Amniotic stem cell (primary cell): ENCODE results near the gene FAT1.
A peak's percentile ranks its signal among the peaks of the same experiment; 100 is the strongest.

Experiments used
- DNase-seq: peaks from one replicate; lab custom pipeline; 2025; lab: John Stamatoyannopoulos, UW

The FAT1 gene

GRCh38 chr4:186658657-186659056 lies 65.0 kb downstream of the FAT1 start:
- no peak for DNase-seq

DNA sequence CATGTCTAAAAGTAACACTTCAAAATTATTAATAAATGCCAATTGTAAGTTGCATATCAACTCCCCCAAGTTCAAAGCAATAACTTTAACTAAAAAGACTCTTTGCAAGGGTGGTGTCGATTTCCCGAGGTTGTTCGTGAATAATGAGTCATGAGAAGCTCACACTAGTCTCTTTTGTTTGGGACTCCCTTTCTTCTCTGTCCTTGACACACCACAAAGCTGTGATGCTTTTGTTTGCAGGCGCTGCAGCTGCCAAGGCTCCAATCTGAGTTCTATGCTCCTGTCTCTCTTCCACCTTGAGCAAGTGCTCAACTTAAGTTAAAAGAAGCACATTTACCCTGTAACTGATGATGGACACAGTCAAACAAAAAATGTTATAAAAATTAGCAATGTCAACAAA lies 65.9 kb downstream of the FAT1 start:
- no peak for DNase-seq

GRCh38 chr4:186653969-186654368 lies 69.7 kb downstream of the FAT1 start:
- DNase-seq: no peak

GRCh38 chr4:186651624-186652023 lies 72.0 kb downstream of the FAT1 start:
- DNase-seq: no peak

DNA sequence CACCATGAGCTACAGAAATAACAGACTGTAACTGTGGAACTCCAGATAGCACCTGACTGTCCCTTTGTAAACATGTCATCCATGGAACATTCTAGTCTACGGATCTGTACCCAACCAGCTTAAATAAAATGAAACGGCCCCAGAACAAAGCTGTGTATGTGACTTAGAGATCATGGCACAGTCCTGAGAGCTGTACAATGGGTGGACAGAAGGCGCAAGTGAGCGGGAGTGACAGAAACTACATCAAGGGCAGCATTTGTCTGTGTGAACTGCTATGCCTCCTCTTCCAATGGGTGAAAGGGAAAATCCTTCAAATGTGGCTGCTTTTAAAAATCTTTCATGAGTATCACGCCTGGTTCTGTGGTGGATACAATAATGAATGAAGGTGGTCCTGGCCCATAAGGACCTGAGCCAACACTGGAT lies 72.5 kb downstream of the FAT1 start:
- no peak for DNase-seq

DNA sequence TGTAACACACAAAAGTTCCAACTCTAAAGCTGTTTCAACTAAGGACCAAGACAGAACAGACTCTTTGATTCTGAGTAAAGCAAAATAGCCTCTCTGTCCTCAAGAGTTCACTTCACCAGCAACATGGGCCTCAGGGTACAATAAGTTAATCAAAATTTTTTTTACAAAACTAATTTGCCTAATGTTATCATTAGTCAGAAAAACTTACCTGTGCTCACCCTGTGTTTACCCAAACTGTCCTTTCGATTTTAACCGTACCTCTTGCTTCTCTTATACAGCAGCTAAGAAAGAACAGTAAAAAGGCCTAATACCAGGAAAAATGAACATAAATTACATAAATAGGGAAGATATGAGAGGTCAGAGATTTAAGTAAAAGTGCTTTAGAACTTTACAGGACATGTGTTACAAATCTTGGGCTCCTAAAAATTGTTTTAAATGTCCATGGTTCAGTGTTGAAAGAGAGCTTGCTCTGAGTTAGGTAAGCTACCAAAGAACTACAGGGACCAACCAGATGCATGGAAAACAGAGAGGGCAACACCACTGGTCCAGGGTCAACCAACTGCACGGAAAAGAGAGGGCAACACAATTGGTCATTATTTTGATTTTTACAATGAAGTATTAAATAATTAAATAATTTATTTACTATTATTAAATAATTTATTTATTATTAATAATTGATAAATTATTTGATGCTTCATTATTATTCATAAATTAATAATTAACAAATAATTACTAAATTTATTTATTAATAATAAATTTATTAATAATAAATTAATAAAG lies 73.1 kb downstream of the FAT1 start:
- DNase-seq: no peak

- DNase-seq: no peak
Observed at GRCh38 chr4:186647821-186648220, 75.8 kb downstream of the FAT1 start.

DNA sequence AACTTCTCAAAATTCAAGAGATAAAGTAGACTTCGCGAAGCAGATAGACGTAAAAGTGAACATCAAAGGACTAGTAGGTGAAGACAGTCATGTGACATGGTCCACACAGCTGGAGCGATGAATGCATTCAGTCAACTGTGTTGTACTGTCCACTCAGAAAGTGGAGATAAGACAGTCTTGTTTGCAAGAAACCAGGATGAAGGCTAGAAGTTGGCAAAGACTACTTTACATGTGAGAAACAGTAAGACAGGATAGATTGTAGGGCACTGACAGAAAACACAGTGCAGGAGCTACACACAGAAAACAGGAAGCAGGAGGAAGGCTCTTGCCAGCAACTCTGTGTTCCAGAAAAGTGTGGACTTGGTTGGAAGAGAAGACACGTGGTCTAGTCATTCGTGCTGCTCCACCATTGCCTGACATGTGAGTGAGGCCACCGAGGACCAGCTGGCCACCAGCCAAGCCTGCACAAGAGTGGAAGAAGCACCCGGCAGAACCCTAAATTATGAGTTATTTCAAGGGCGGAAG lies 78.9 kb downstream of the FAT1 start:
- DNase-seq: no peak

DNA sequence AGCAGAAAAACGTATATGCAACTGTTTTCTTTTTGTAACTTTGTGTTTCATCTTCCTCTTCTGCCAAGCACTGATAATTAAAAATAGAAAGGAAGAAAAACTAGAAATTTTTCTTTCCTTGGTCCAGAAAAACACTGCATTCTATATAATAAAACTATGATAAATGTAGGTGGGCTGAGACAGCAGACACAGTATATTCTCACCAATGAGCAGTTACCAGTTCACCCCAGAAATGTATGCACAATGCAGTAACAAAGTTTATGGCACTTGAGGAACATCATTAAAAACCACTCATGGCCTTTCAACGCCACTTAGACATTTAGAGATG lies 79.4 kb downstream of the FAT1 start:
- DNase-seq: no peak

- peak; percentile 16 for DNase-seq
Observed at GRCh38 chr4:186643501-186644310, 80.0 kb downstream of the FAT1 start.

GRCh38 chr4:186642998-186643397 lies 80.7 kb downstream of the FAT1 start:
- DNase-seq: no peak

DNA sequence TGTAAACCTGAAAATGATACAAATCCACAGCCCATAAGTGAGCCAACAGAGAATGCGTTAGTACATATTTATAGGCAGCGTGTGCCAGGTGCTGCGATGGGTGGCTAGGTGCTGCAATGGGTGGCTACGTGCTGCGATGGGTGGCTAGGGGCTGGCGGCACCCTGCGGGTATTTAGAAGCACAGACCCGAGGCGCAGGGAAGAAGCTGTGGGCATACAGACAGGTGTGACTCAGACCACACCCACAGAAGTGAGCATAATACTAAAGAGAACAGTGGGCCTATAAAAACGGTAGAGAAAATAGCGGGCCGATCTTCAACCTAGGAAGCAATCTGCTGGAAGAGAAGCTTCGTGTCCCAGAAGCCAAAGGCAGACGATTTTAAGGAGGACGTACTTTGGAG lies 81.1 kb downstream of the FAT1 start:
- no peak for DNase-seq

GRCh38 chr4:186634591-186635128 lies 89.0 kb downstream of the FAT1 start:
- no peak for DNase-seq

GRCh38 chr4:186633844-186634243 lies 89.8 kb downstream of the FAT1 start:
- no peak for DNase-seq

DNA sequence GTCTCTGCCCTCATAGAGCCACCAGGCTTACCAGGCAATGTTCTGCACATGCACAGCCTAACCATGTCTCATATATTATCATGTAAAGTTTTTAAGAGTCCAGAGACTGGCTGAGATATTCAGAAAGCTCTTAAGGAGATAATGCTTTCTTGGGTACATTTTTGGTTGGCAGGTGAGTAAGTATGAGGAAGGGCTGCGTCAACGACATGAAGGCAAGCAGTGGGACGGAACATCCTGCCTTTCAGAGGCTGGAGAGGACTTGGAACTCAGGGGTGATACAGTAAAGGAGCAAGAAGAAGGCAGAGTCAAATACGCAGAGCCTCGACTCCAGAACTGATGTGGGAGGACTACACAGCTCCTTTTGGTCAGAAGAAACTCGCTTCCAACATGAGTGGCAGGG lies 93.5 kb downstream of the FAT1 start:
- DNase-seq: no peak

DNA sequence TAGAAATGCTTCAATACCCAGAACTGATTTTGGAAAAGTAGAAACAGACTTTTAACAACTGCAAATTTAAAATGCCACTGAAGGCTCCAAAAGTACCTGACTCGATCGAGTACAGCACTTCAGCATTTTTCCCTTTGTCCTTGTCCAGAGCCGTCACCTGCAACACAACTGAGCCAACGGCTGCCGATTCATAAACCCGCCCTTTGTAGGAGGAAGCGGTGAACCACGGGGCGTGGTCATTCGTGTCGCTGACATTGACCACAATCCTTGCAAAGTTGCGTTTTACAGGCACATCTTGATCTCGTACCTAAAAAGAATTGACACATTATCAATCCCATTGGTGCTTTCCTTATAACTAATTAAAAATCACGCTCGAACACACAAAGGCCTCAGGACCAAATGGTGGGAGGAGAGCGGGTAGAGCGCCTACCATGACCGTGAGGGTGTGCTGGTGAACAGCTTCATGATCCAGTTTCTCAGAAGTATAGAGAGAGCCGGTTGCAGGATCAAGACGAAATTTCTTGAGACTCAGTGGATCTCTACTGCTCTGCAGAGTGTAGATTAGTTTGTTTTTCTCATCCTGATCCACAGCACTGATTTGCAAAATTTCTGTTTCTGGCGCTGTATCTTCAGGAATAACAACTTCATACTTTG lies 95.5 kb downstream of the FAT1 start:
- no peak for DNase-seq

DNA sequence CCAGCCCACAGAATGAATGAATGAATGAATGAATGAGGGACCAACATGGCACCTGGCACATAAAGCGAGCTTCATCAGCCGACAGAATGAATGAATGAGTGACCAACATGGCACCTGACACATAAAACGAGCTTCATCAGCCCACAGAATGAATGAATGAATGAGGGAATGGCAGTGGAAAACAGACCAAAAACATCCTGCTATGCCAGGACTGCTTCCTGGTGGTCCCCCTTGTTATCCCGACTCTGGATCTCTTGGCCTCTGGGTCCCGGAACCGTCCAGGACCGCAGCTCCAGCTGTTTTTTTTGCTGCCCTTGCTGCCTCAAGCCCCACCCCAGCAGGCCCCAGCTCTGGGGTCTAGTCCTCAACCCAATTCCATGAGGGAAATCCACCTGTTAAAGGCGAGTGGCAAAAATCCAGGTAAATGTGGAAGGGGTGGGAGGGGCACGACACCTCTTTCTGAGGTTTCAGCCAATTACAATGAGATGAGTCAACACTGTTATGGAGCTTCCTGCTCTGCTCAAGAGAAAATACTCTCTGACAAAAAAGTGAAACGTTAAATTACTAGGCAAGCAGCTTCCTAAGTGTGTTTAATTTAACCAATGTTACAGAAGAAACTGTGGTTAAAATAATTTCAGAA lies 96.3 kb downstream of the FAT1 start:
- no peak for DNase-seq

DNA sequence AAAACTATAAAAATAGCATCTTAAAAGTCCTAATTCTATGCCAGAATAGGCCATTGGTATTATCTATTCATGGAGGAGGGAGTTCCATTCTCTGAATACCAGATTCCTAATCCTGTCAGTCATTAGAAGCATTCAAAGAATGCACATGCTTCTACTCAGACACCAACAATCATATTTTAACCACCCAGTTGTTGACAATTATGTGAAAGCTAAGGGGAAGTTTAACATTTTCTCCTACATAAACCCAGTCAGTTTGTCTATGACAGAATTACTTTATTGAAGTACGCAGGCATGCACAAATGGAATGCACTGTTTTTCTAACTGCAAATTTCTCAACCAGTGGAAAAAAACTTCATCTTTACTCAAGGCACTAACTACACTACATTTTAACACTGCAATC lies 98.7 kb downstream of the FAT1 start:
- peak; percentile 34 for DNase-seq

DNA sequence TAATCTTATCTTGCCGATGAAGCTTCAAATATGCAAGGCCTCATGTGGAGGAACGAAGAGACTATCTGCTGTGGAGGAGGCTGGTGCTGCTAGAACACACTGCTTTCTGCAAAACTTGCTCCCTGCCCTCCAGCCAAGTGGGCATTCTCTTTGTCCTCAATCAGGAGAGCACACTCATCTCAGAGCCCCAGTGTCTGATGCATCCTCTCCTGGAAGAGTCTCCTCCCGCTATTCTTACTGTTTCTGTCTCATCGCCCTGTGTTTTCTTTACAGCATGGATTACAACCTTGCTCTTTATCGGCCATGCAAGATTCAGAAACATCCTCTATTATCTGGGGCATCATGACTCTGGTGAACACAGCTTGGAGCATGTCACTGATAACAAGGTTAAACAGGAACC lies 100.1 kb downstream of the FAT1 start:
- DNase-seq: no peak

DNA sequence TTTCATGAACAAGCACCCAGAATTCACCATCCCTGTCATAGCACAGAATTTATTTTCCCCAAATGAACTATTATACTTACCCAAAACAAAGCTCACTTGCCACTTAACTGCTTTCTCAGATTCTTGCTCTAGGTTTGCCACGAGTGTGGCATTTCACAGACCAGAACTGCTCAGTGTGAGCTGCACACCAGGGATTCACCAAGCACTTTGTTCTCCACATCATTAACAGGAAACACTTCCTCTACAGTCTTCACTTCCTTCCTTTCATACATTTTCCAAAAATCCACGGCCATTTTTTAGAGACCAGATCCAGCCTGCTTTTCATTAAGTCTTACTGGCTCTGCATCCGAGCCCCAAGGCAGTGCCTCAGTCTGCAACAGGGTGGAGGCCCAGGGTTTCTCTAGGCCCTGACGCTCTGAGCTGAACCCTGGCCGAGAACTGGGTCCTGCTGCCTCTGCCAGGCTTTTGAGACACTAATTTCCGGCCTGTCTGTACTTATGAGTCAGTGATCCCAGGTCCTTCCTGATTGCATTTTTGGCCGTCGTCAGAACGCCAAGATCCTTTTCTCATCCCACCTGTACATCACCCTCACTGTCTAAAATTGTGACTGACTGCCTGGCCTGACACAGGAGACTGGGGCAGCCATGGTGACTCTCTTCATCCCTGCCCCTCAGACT lies 100.7 kb downstream of the FAT1 start:
- DNase-seq: peak; percentile 41

DNA sequence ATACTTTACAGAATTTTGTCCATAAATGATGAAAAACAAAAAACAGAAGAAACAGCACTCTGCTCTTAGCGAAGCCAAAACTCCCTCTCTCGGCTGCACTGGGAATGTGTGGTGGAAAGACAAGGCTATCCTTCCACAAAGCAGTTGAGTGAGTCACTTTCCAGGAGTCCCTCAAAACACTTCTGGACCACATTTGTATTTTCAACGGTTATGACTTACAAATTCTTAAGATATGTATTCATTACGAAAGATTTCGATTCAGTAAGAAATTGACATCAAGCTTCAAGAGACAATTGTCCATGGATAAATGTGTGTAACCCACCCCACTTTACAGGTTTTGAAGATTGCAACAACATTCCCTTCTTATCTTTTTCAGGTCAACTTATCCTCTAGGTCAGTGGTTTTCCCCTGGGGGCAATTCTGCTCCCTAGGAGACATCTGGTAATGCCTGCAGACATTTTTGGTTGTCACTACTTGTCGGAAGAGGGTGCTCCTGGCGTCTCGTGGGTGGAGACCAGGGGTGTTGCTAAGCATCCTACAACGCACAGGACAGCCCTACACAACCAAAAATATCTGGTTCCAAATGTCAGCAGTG lies 101.6 kb downstream of the FAT1 start:
- peak; percentile 81 for DNase-seq
